ENCODE results near the gene NAPSA.

Gene NAPSA

GRCh38 chr19:50387868-50388245 lies 22.4 kb upstream of the NAPSA start:
- TF ChIP-seq REST (IDR thresholded peaks at IDR 0.05; ENCODE audit: low read depth) (no peak), EGR1 (IDR thresholded peaks at IDR 0.05) (no peak), EP300 (IDR thresholded peaks at IDR 0.05; ENCODE audit: borderline replicate concordance) (no peak), YY1 (IDR thresholded peaks at IDR 0.05; ENCODE audit: low read depth) (no peak)

GRCh38 chr19:50387176-50387867 lies 21.9 kb upstream of the NAPSA start:
- TF ChIP-seq EGR1 (IDR thresholded peaks at IDR 0.05) (no peak), CEBPB (IDR thresholded peaks at IDR 0.05) (no peak), YY1 (IDR thresholded peaks at IDR 0.05; ENCODE audit: low read depth) (no peak), EP300 (IDR thresholded peaks at IDR 0.05; ENCODE audit: borderline replicate concordance) (no peak), FOXM1 (IDR thresholded peaks at IDR 0.05; ENCODE audit: borderline replicate concordance, low read depth) (no peak), REST (IDR thresholded peaks at IDR 0.05; ENCODE audit: low read depth) (no peak), TAF1 (IDR thresholded peaks at IDR 0.05; ENCODE audit: low read depth) (no peak), TCF12 (IDR thresholded peaks at IDR 0.05; ENCODE audit: low read depth) (no peak), RAD21 (IDR thresholded peaks at IDR 0.05; ENCODE audit: low read depth) (no peak), USF1 (IDR thresholded peaks at IDR 0.05) (no peak), TEAD4 (IDR thresholded peaks at IDR 0.05) (no peak), NFIC (IDR thresholded peaks at IDR 0.05) (no peak), MAX (IDR thresholded peaks at IDR 0.05) (no peak), ZBTB7A (IDR thresholded peaks at IDR 0.05; ENCODE audit: low read depth) (no peak), CREB1 (IDR thresholded peaks at IDR 0.05; ENCODE audit: low read depth) (no peak)

- TF ChIP-seq NFIC (IDR thresholded peaks at IDR 0.05) (no peak), TAF1 (IDR thresholded peaks at IDR 0.05; ENCODE audit: low read depth) (no peak), CEBPB (IDR thresholded peaks at IDR 0.05) (no peak), FOXM1 (IDR thresholded peaks at IDR 0.05; ENCODE audit: borderline replicate concordance, low read depth) (no peak), EP300 (IDR thresholded peaks at IDR 0.05; ENCODE audit: borderline replicate concordance) (no peak), RAD21 (IDR thresholded peaks at IDR 0.05; ENCODE audit: low read depth) (no peak), TEAD4 (IDR thresholded peaks at IDR 0.05) (no peak), TCF12 (IDR thresholded peaks at IDR 0.05; ENCODE audit: low read depth) (no peak), EGR1 (IDR thresholded peaks at IDR 0.05) (no peak), CREB1 (IDR thresholded peaks at IDR 0.05; ENCODE audit: low read depth) (no peak), REST (IDR thresholded peaks at IDR 0.05; ENCODE audit: low read depth) (no peak), MAX (IDR thresholded peaks at IDR 0.05) (no peak), USF1 (IDR thresholded peaks at IDR 0.05) (no peak), ZBTB7A (IDR thresholded peaks at IDR 0.05; ENCODE audit: low read depth) (no peak), YY1 (IDR thresholded peaks at IDR 0.05; ENCODE audit: low read depth) (no peak)
Observed at GRCh38 chr19:50384685-50385535, 19.5 kb upstream of the NAPSA start.

Measured in Ishikawa (cell line).